Urothelium cell line (cell line): ENCODE results near the gene TANGO2.

Source experiments
- DNase-seq: peaks from one replicate; pipeline ENCODE4 v3.0.0; 2011; ENCODE audit warnings: low spot score, mixed read lengths
- FAIRE-seq: peaks from 2 replicates; lab custom pipeline; 2011; peaks lifted over from hg19 to GRCh38; lab: Jason Lieb, UNC

Gene TANGO2

DNA sequence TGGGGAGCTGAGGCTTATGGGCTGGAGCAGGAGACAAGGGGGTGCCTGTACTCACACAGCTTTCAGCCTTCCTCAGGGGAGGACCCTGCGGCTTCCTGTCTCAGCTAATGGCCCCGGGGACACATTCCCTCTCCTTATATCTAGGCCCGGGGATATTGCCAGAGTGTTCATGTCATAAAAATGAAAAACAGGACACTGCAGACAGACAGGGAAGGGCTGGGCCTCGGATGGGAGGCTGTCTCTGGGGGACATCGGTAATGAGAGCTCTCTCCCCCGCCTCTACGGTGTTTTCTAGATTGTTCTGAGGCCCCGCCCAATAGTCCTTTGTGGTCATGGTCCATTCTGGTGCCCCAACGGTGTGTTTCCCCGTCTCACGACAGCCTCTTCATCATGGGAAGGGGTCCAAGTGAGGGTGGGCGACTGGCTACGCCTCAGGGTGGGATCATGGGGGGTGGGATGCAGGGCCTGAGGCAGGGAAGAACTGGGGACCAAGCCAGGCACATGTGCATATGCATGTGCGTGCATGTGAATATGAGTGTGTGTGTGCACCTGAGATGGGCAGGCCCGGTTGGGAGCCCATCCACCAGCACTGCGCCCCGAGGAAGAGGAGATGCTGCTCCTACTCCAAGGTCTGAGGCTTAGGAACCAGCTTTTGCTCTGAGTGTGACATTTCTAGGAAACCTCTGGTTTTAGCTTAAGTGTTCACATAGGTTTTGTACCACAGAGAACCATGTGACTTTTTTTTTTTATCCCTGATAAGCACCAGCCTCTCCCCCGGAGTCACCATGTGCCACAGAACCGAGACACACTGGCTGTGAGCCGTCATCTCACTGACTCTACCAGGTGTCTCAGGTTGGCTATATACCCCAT lies 9.6 kb upstream of the TANGO2 start:
- no peak for DNase-seq
- no peak for FAIRE-seq

DNA sequence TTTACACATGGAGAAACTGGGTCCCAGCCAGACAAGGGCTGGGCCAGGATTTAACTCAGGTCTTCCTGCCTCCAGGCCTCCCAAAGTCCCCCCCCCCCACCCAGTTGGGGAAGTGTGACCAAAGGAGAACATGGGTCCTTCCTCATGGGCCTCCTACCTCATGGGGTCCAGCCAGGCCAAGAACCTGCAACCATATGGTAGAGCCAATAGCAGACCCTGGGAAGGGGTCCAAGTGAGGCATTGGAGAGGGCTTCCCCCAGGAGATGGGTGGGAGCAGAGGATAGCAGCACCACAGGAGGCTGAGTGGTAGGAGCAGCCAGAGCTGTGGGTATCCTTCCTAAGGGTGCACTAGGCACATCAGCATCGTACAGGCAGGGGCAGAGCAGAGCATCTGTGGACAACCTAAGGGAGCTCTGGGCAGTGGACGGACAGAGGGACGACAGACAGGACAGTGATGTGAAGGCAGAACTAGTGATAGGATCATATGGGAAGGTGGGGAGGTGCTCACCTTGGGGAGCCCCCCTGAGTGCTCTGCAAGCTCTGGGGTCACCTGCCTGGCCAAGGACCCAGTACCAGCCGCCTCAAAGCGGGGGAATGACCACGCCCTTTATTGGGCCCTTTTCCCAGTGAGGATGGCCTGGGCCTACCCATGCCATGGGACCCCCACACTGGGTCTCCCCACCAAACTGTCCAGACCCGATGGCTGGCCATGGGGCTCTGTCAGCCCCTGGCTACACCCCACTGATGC lies 8.7 kb upstream of the TANGO2 start:
- DNase-seq (no peak), FAIRE-seq (no peak)

DNA sequence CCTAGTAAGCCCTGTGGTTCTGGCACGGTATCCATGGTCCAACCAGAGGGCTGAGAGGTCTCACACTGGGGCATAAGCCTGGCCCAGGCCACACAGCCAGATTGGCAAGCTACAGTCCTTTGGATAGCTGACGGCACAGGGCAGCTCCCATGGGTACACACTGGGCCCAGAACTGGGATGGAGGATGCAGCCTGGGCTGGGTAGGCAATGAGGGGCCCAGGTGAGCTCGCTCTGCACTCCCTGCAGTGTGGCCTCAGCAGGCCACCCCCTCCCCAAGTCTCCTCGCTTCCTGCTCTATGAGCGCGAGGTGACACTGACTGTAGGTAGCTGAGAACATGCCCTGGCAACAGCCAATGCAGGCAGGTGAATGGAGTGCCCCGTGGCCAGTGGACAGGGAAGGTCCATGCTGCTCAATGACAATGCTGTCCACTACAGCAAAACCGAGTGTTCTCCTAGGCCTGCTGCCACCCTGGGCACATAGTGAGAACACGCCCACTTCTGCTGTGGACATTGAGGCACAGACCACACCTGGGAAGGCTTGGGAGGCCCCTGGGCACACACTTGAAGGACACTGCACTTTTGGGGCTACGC lies 8.1 kb upstream of the TANGO2 start:
- FAIRE-seq = peak; percentile 92
- no peak for DNase-seq

DNA sequence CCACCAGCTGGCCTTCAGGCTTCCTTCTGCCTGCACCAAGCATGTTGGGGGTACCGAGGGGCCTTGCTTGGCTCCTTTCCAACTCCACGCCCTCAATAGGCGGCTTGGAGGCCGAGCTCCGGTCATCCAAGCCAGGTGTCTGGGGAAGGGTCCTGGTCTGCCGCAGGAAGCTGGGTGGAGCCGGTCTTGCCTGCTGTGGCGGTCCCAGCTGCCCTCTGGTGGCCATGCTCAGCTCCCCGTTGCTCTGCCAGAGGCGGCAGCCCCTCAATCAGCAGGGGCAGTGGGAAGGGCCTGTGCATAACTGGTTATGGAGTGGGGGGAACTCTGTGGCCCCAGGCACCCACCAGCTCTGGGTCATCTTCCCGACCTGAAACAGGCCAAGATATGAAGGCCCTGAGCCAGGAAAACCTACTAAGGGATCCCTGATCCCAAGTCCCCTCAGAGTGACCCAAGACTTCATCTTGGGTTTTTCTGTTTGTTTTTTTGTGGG lies 7.5 kb upstream of the TANGO2 start:
- peak; percentile 5 for FAIRE-seq

DNA sequence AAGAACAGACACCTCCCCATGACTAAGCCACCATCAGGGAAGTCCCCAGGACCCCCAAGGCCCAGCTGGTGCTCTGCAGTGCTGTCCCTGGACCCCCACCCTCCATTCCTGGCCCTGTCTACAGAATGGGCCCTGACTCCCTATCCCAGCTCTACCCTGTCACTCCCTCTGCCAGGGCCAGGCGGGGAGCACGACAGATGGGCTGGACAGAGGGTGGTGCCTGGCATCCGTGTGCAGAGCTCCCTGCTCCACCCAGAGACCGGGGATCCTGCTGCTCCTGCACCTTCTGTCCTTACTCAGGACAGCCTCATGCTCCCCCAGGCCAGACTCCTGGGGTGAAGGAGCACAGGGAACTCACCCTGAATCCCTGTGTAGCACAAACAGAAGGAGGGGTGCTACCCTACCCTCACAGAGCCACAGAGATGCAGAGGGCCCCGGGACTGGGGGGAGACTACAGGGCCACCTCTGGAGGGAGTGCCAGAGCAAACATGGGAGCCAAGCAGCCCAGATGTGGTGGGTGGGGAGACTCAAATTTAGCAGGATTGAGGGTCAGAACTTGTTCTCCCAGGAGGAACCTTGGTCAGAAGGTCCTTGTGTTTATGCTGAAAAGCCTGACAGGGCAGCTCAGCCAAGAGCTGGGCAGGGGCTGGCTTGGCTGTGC lies 6.3 kb upstream of the TANGO2 start:
- FAIRE-seq (no peak), DNase-seq (no peak)

More for the DNA sequence above, 7.5 kb upstream of the TANGO2 start:
- DNase-seq = peak; percentile 62

DNA sequence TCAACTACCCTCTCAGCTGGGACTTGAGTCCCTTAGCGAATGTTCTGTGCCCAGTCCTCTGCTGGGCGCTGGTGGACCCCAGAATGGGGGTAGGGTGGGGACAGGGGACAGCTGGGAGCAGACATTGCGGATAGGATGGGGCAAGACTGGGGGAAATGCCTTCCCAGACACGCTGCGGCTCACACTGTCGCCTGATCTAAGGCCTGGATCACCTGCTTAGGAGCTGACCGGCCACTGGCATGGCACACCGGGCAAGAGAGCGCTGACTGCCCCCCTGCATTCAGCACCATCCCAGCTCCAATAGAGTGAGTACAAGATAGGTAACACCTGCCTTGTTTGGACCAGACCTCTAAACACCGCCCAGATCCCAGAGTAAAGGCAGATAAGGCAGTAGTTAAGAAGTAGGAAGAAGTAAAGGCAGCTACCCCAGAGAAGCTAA lies 5.7 kb upstream of the TANGO2 start:
- FAIRE-seq (no peak), DNase-seq (no peak)

DNA sequence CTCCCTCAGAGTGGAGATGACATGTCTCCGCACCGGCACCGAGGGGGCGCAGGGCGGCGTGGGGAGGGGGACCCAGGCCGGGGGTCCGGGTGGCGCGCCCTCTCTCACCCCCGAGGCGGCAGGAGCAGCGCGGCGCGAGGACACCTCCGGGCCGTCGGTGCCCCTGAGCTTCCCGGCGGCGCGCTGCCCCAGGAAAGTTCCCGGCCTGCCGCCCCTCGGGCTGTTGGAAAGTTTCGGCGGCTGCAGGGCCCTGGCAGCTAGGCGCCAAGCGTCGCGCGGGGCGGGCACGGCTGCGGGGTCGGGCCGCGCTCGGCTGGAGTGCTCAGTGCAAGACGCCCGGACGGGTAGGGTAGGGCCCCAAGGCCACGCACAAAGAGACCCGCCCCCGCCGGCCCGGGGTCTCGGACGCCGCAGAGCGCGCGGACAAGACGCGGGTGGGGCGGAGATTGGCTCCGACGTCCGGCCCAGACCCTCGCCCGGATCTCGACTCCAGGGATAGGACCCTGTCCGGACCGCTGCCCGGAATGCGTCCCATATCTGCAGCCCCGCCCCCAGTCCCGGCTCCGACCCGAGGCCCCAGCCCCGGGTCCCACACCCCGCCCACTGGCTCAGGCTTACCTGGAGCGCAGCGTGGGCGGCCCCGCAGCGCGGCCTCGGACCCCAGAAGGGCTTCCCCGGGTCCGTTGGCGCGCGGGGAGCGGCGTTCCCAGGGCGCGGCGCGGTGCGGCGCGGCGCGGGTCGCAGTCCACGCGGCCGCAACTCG lies 4.8 kb upstream of the TANGO2 start:
- DNase-seq (peak; percentile 71), FAIRE-seq (peak; percentile 13)

DNA sequence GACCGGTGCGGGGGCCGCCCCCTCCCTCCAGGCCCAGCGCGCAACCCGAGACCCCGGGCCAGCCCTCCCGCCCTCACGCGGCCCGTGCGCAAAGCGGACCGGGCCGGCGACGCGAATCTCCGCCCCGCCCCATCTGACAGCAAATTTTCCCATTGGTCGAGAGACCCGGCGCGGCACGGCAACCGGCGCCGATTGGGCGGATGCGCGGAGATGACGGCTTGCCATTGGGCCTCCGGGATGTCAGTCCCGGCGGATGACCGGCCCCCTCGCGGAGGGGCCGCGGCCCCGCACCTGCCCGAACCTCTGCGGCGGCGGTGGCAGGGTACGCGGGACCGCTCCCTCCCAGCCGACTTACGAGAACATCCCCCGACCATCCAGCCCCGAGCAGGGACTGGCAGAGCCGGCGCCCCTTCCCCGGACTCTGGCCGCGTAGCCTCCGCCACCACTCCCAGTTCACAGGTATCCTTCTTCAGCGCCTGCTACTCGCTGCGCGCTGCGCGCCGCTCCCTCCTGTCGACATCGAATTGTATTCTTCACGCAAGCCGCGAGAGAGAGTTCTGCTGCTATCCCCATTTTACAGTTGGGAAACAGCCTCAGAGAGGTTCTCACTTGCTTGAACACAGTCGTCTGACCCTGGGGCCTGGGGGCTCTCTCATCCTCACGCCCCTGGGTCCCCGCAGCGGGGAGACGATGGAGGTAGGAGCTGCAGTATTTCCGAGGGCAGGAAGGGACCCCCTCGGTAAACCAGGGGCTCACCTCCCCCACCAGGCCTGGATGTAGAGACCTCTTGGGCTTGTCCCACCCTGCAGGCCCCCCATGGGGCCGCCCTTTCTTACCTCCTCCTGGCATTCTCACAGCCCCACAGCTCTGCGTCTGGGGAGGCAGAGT lies 3.9 kb upstream of the TANGO2 start, which contains the start of gene ARVCF:
Gene ARVCF, minus strand, starts transcription at position 90 of the 888 bp plus-strand sequence. CDS start 26,029 bp downstream, outside the sequence.
- FAIRE-seq = peak; percentile 97
- peak; percentile 100 for DNase-seq

DNA sequence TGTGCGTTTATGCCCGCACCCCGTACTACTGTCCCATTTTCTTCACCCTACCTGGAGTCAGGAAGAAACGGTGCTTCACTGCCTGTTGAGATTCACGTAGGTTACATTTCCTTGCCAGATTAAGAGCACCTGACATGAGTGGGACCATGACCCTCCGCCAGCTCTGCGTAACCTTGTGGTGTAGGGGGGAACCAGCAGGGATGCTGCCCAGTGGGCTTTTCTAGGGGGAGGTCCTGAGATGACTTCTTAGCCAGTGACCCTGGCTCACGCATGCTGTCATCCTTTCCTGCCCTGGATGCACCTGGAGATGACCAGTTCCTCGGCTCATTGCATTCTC lies 3.3 kb upstream of the TANGO2 start:
- FAIRE-seq (peak; percentile 48), DNase-seq (no peak)

DNA sequence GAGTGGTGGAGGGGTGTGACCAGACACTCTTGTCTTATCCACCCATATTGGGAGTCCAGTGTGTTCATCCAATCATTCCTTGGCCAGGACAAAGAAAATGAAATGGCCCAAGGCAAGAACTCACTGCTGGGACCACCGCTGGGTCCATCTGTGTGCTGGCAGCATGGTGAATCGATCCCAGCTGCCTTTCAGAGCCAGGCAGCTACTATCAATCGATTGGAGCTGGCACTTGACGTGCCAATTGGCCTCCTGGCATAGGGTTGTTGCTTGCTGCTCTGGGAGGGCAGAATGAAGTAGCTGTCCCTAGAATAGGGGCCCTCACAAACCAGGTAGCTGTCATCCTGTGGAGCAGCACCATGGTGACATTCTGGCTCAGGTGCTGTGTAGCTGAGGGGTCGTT lies 2.9 kb upstream of the TANGO2 start:
- DNase-seq = no peak
- no peak for FAIRE-seq

DNA sequence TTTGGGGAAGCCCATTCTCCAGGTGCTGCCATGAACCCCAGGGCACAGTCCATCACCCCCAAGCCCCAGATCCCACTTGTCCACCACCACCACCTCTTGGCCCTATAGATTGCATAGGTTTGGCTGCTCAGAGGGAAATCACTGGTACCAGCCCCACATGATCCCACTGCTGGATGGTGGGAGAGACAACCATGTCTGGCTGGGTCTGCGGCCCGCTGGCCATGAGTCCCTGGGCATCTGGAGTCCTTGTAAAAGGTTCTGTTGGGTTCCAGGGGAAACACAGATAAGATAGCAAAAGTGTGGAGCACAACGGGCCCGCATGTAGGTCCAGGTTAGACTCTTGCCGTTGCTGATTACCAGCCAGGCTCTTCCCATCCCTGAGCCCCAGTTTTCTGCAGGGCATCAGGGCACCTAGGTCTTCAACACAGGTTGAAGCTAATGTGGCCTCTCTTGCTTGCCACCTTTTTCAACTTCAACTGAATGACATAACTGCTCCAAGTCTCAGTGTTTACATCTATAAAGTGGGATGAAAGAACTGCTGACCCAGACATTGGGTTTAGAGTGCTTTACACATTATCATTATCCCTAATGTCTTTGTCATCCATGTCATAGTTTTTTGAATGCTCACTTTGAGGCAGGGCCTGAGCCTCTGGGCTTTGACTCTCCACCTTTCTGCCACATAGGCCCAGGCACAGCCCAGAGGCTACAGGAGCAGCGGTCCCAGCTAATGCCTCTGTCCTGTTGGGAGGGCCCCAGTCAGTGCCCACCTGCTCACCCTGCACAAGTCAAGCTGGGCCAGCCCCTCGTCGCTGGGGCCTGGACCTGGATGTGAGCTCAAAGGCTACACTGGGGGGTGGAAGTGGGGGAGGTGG lies 1.0 kb upstream of the TANGO2 start:
- DNase-seq = no peak

DNA sequence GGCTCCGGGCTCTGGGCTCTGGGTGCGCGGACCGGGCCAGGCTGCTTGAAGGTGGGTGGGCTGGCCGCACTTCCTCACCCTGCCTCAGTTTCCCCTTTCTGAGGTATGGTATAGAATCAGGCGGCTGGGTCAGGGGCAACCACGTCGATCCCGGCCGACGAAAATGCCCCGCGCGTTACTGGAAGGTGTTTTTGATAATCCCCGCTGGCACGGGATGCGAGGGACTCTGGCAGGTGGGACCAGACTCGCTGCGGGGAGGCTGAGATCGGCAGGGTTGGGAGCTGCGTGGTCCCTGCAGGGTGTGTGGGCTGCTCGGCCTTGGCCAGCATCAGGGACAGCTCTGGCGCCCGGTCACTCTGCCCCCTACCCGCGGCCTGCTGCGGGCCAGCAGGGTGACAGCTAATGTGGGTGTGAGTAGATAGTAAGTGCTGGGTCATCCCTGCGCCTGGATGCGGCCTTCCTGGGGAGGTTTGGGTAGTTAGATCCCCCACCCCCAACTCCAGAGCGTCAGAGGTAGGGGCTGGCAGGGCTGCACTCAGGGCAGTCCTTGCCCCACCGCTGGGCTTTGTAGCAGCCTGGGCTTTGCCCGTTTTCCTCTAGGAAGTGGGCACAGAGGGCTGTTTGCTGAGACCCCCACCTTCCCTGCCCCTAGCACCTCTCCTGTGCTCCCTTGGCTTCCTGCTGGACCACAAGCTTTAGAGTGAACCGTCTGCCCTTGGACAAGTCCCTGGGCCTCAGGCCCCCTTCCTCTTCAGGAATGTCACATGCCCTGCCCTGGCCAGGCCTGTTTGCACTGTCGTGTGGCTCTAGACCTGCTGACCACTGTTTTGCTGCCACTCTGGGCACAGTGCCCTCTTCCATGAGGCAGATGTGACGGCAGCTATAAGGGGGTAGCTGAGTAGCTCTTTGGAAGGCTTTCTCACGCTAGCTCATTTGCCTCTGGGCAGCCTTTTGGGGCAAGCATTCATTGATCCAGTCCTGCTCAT lies 579 bp downstream of the TANGO2 start:
- DNase-seq (no peak), FAIRE-seq (peak; percentile 46)

More for the DNA sequence above, 1.0 kb upstream of the TANGO2 start:
- no peak for FAIRE-seq

DNA sequence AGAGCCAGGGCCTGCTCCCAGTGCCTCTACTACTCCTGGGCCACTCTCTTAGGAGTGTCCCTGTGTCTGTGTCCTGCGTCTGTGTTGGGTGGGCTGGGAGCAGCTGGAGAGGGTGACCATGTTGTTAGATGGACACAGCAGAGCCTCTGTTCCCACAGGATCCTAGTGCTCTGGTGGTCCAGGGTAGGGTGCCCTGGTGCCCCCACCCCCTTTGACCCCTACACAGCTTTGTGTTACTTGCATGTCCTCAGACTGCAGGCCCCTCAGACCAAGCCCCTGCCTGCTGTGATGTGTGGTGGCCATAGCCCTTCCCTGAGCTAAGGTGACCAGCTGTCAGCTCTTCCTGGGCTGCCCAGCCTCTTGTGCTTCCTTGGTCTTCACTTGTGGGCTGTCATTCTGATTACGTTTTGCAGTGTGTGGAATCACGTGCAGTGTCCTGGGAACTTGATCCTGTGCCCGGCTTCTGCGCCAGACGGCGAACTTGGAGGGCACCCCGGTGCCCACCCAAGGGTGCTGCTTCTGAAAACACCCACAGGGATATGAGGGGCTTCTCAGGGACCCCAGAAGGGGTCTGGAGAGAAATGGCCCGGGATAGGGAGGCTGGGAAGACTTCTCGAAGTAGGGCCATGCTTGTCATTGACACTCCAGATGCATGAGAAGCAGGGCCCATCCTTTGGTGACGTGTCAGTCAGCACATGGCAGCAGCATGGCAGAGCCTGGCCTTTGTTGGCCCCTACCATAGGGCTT lies 1.5 kb downstream of the TANGO2 start:
- FAIRE-seq = no peak
- no peak for DNase-seq

DNA sequence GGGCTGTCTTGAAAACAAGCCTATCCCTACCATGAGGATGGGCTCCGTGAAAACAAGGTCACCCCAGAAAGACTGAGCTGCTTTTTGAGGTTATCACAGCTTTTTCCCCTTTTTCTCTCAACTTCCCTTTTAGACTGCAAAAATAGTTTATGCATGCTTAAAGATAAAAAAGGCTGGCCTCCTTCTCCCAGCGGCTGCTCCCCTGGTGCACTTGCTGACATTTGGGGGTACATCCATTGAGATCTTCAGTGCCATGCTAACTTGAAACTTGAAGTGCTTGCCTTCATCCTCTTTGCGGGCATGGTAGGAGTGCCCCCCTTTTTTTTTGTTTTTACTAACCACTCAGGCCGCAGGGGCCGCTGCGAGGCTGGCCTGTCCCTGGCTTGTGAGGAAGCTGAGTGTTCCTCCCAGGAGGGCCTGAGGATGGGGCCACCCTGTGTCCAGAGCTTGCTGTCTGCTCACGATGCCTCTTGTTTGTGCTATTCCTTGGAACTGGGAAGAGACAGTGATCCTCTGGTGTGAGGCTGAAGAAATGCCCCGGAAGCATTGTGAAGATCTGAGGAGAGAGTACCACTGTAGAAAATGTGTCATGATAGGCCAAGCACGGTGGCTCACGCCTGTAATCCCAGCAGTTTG lies 2.2 kb downstream of the TANGO2 start:
- FAIRE-seq = peak; percentile 76
- DNase-seq = no peak

DNA sequence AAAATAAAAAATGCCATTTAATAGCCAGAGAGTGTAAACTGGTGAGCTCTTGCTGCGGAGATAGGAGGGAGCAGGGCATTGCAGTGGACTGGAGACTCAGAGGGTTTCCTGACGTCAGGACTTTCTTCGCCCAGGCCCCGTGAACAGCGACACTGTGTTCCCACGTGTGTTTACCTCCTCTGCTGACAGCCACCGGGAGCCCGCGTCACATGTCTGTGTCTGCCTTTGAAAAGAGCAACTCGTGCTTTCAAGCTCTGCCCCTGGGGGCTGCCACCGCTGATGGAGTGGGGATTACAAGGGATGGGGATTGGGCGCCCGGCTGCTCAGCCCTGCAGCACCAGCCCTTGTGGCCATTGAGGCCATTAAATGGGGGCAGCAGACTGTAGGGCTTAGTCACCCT lies 3.3 kb downstream of the TANGO2 start:
- no peak for FAIRE-seq
- DNase-seq = no peak
